Measurements from ENCODE around the gene DDX11.
"Not testable (repeated sequence)": the region's sequence is repeated elsewhere in the genome, so short reads cannot be mapped to it uniquely, and the experiment has no call there.

The DDX11 gene

DNA sequence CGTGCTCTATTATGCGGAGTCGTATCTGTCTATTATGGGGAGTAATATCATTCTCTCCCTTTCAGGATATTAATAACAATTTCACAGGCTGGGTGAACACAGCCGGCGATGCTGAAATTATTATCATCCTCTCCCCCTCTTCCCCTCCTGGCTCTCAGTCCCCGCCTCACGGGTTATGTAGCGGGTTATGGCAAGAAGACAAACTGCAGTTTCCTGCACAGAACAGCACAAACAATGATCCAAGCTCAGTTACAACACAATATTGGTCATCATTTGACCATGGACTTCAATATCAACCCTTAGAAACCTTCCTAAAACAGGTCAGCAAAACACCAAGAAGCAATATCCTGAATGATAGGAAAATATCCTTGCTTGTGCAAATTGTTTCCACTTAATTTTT is 50.5 kb downstream of the DDX11 start:
- H3K27ac ChIP-seq (ENCODE audit: low read depth, low read length); H3K36me3 ChIP-seq (ENCODE audit: control insufficient read depth, insufficient read depth, low read length); H3K4me3 ChIP-seq (ENCODE audit: low read depth, low read length); H3K9me3 ChIP-seq (ENCODE audit: control insufficient read depth, insufficient read depth, low read depth, low read length); H3K9ac ChIP-seq (ENCODE audit: low read length); H3K4me1 ChIP-seq (ENCODE audit: control insufficient read depth, insufficient read depth, low read length): not testable (repeated sequence)
- peaks cover 16% of the 10 kb centered on the region for H3K27me3 ChIP-seq (ENCODE audit: control insufficient read depth, insufficient read depth, low read length)

DNA sequence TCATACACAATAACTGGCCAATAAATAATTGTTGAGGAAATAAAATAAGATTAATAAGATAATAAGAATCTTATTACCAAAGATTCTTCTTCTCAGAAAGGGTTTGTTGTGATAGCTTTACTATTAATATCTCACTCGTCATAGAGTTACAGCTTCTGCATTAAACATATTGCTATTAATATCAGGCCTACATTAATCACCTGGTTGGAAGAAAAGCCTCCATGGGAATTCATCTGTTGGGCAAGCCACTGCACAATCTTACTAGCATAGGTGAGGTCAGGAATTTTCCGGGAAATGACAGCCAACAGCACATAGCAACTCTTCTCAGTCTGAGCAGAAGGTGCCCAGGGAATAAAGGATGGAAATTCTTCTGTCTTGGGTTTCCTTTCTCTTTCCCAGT is 51.5 kb downstream of the DDX11 start:
- H3K27me3 ChIP-seq (ENCODE audit: control insufficient read depth, insufficient read depth, low read length); H3K36me3 ChIP-seq (ENCODE audit: control insufficient read depth, insufficient read depth, low read length); H3K4me3 ChIP-seq (ENCODE audit: low read depth, low read length); H3K27ac ChIP-seq (ENCODE audit: low read depth, low read length); H3K9ac ChIP-seq (ENCODE audit: low read length); H3K9me3 ChIP-seq (ENCODE audit: control insufficient read depth, insufficient read depth, low read depth, low read length); H3K4me1 ChIP-seq (ENCODE audit: control insufficient read depth, insufficient read depth, low read length): not testable (repeated sequence)

DNA sequence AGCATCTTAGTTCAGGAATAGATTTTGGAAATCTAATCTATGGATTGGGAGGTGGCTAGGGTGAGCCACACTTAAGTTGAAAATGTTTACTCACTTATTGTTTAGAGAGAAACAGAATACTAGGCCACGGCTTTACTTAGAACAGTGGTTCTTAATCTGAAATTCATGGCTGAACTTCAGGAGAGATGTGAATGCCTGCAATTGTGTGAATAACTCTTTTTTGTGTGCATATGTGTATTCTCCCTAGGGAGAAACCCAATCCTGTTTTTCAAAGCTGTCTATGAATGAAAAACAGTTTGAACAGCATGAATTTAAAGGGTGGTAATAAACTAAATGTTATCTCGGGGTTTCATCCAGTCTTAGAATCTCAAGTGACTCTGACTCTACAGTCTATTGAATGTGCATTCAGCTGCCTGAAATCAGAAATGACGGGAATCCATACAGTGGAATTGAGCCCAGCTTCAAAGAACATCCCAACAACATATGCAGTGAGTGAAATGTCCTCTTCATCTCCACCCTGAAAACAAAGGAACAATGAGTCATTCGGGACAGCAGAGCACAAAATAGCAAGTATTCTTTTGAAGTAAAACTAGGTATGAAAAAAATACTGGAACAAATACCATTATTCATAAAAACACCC is 53.7 kb downstream of the DDX11 start:
- not testable (repeated sequence) for H3K4me1 ChIP-seq (ENCODE audit: control insufficient read depth, insufficient read depth, low read length); H3K36me3 ChIP-seq (ENCODE audit: control insufficient read depth, insufficient read depth, low read length); H3K27me3 ChIP-seq (ENCODE audit: control insufficient read depth, insufficient read depth, low read length); H3K27ac ChIP-seq (ENCODE audit: low read depth, low read length); H3K9me3 ChIP-seq (ENCODE audit: control insufficient read depth, insufficient read depth, low read depth, low read length); H3K4me3 ChIP-seq (ENCODE audit: low read depth, low read length); H3K9ac ChIP-seq (ENCODE audit: low read length)

- not testable (repeated sequence) for H3K27ac ChIP-seq (ENCODE audit: low read depth, low read length); H3K9ac ChIP-seq (ENCODE audit: low read length); H3K4me1 ChIP-seq (ENCODE audit: control insufficient read depth, insufficient read depth, low read length); H3K27me3 ChIP-seq (ENCODE audit: control insufficient read depth, insufficient read depth, low read length); H3K4me3 ChIP-seq (ENCODE audit: low read depth, low read length); H3K36me3 ChIP-seq (ENCODE audit: control insufficient read depth, insufficient read depth, low read length); H3K9me3 ChIP-seq (ENCODE audit: control insufficient read depth, insufficient read depth, low read depth, low read length)
Observed at GRCh38 chr12:31136581-31136980, 62.9 kb downstream of the DDX11 start.

DNA sequence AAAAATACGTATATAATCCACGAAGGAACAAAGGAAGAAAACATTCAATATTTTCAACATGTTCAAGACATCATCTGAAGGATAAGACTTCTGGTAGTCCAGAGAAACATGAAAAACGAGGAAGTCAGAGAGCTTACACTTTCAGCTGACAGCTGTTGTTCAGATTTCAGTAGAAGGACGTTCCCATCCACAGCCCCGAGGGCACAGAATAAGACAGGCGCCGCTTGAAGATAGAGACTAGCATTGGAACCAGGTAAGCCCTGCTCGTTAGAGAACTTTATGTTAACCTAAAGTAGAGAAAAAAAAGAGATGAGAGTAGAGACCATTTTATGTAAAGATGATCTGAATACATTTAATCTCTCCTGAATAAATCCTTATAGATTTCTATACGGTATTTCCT is 71.1 kb downstream of the DDX11 start:
- not testable (repeated sequence) for H3K4me3 ChIP-seq (ENCODE audit: low read depth, low read length); H3K27me3 ChIP-seq (ENCODE audit: control insufficient read depth, insufficient read depth, low read length); H3K36me3 ChIP-seq (ENCODE audit: control insufficient read depth, insufficient read depth, low read length); H3K9me3 ChIP-seq (ENCODE audit: control insufficient read depth, insufficient read depth, low read depth, low read length); H3K4me1 ChIP-seq (ENCODE audit: control insufficient read depth, insufficient read depth, low read length); H3K9ac ChIP-seq (ENCODE audit: low read length); H3K27ac ChIP-seq (ENCODE audit: low read depth, low read length)

DNA sequence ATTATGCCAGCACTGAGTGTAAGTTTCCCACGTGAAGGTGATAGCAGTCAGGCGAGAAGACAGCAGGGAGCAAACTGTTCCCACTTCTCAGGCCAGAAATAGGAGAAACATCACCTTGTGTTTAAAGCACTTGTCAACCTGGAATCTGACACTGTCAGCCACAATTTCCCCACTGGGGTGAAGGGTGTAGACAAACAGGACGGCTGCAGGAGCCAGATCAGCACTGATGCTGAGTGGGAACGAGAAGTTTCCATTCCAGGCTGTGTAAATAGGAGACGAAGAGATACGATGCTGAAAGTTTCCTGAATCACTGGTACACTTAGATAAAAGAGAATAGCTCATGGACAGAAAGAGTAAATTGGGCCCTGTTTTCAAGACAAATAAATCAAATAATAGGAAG is 71.6 kb downstream of the DDX11 start:
- not testable (repeated sequence) for H3K36me3 ChIP-seq (ENCODE audit: control insufficient read depth, insufficient read depth, low read length); H3K4me1 ChIP-seq (ENCODE audit: control insufficient read depth, insufficient read depth, low read length); H3K27ac ChIP-seq (ENCODE audit: low read depth, low read length); H3K27me3 ChIP-seq (ENCODE audit: control insufficient read depth, insufficient read depth, low read length); H3K4me3 ChIP-seq (ENCODE audit: low read depth, low read length); H3K9me3 ChIP-seq (ENCODE audit: control insufficient read depth, insufficient read depth, low read depth, low read length); H3K9ac ChIP-seq (ENCODE audit: low read length)

GRCh38 chr12:31147415-31147814 is 73.8 kb downstream of the DDX11 start:
- H3K9ac ChIP-seq (ENCODE audit: low read length); H3K36me3 ChIP-seq (ENCODE audit: control insufficient read depth, insufficient read depth, low read length); H3K4me3 ChIP-seq (ENCODE audit: low read depth, low read length); H3K4me1 ChIP-seq (ENCODE audit: control insufficient read depth, insufficient read depth, low read length); H3K27me3 ChIP-seq (ENCODE audit: control insufficient read depth, insufficient read depth, low read length); H3K27ac ChIP-seq (ENCODE audit: low read depth, low read length); H3K9me3 ChIP-seq (ENCODE audit: control insufficient read depth, insufficient read depth, low read depth, low read length): not testable (repeated sequence)

GRCh38 chr12:31150766-31151165 is 77.1 kb downstream of the DDX11 start:
- not testable (repeated sequence) for H3K4me3 ChIP-seq (ENCODE audit: low read depth, low read length); H3K9ac ChIP-seq (ENCODE audit: low read length); H3K36me3 ChIP-seq (ENCODE audit: control insufficient read depth, insufficient read depth, low read length); H3K27ac ChIP-seq (ENCODE audit: low read depth, low read length); H3K27me3 ChIP-seq (ENCODE audit: control insufficient read depth, insufficient read depth, low read length); H3K9me3 ChIP-seq (ENCODE audit: control insufficient read depth, insufficient read depth, low read depth, low read length); H3K4me1 ChIP-seq (ENCODE audit: control insufficient read depth, insufficient read depth, low read length)
